Muscle layer of colon (tissue), 2 donors: ENCODE results near the gene L1CAM.

Experiments used
- H3K27ac ChIP-seq: one replicate; pipeline ENCODE4 v1.7.0; 2013; ENCODE audit warnings: low read depth, mild to moderate bottlenecking, low read length, moderate library complexity
- H3K27me3 ChIP-seq, 2 donors: one replicate each; pipeline ENCODE4 v1.7.0; 2013; ENCODE audit warnings: low read length in 2 of 2, mild to moderate bottlenecking in 2 of 2; ENCODE audit not compliant: insufficient read depth in 2 of 2, control insufficient read depth in 1 of 2
- H3K36me3 ChIP-seq: one replicate; pipeline ENCODE4 v1.7.0; 2013; ENCODE audit warnings: mild to moderate bottlenecking, low read length; ENCODE audit not compliant: insufficient read depth
- H3K4me1 ChIP-seq: one replicate; pipeline ENCODE4 v1.7.0; 2013; ENCODE audit warnings: mild to moderate bottlenecking, low read length; ENCODE audit not compliant: insufficient read depth
- H3K4me3 ChIP-seq, 2 donors: one replicate each; pipeline ENCODE4 v1.7.0; 2013; ENCODE audit warnings: low read length in 2 of 2, low read depth in 1 of 2, mild to moderate bottlenecking in 1 of 2, moderate library complexity in 1 of 2
- H3K9ac ChIP-seq: one replicate; pipeline ENCODE4 v1.7.0; 2013; ENCODE audit warnings: low read length
- H3K9me3 ChIP-seq: one replicate; pipeline ENCODE4 v1.7.0; 2013; ENCODE audit warnings: mild to moderate bottlenecking, low read length
- donor health status: abdominal sarcoma.
- donor health status: Adenocarcinoma of cecum.

The L1CAM gene

GRCh38 chrX:153853180-153853901, 32.6 kb downstream of the L1CAM start:
- no peak overlapping the region for H3K4me3 ChIP-seq
- H3K27me3 ChIP-seq: peaks cover 0 to 31% of the 10 kb centered on the region in 2 donors
- H3K4me1 ChIP-seq: no peaks in the 10 kb centered on the region
- H3K9ac ChIP-seq: no peak overlapping the region
- H3K9me3 ChIP-seq: no peaks in the 10 kb centered on the region
- H3K36me3 ChIP-seq: no peaks in the 10 kb centered on the region
- no peak overlapping the region for H3K27ac ChIP-seq

DNA sequence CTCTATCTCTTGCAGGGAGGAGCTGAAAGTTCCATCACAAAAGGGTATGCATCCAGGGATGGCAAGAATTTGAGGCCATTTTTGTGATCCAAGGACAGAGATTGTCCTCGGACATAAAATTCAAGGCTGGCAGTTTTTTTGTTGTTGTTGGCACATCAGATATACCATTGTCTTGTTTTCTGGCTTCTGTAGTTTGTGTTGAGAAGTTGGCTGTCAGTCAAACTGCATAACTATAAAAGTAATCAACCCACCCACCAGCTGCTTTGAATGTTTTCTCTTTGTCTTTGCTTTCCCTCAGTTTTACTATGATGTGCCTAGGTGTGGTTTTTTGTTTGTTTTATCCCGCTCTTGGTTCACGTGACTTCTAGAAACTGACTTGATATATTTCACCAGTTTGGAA, 34.0 kb downstream of the L1CAM start:
- H3K27ac ChIP-seq: no peak overlapping the region
- H3K4me3 ChIP-seq: no peak overlapping the region
- H3K9ac ChIP-seq: no peak overlapping the region
- no peaks in the 10 kb centered on the region for H3K36me3 ChIP-seq
- peaks cover 0 to 34% of the 10 kb centered on the region in 2 donors for H3K27me3 ChIP-seq
- no peaks in the 10 kb centered on the region for H3K4me1 ChIP-seq
- no peaks in the 10 kb centered on the region for H3K9me3 ChIP-seq

- Histone ChIP-seq H3K4me3 (no peak overlapping the region), H3K4me1 (no peaks in the 10 kb centered on the region), H3K9ac (no peak overlapping the region), H3K27ac (no peak overlapping the region), H3K9me3 (no peaks in the 10 kb centered on the region), H3K36me3 (no peaks in the 10 kb centered on the region), H3K27me3 (peaks cover 0 to 12% of the 10 kb centered on the region in 2 donors)
Observed at GRCh38 chrX:153848325-153848724, 37.6 kb downstream of the L1CAM start.

DNA sequence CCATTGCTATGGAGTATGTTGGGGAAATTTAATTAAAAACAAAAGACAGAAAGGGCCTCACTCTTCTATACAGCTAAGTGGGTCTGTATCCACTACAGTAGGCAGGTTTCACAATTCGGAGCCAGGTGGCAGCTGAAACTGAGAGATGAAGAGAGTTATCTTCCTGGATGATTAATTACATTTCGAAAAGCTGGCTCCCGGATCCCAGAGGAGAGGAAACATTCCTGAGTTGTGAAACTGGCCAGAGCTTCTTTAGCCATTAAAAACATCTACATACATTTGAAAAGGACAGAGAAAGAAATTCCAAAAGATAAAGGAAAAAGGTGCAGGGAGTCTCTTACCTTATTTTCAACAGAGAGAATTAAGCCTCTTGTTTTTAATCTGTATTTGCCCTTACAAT, 40.1 kb downstream of the L1CAM start:
- Histone ChIP-seq H3K9me3 (no peaks in the 10 kb centered on the region), H3K27me3 (peaks cover 0 to 8% of the 10 kb centered on the region in 2 donors), H3K4me1 (no peaks in the 10 kb centered on the region), H3K4me3 (no peak overlapping the region), H3K9ac (no peak overlapping the region), H3K27ac (no peak overlapping the region), H3K36me3 (no peaks in the 10 kb centered on the region)

- H3K4me3 ChIP-seq: no peak overlapping the region
- peaks cover 0 to 8% of the 10 kb centered on the region in 2 donors for H3K27me3 ChIP-seq
- H3K4me1 ChIP-seq: no peaks in the 10 kb centered on the region
- no peaks in the 10 kb centered on the region for H3K9me3 ChIP-seq
- no peak overlapping the region for H3K27ac ChIP-seq
- H3K36me3 ChIP-seq: no peaks in the 10 kb centered on the region
- no peak overlapping the region for H3K9ac ChIP-seq
Observed at GRCh38 chrX:153845195-153845594, 40.8 kb downstream of the L1CAM start.

DNA sequence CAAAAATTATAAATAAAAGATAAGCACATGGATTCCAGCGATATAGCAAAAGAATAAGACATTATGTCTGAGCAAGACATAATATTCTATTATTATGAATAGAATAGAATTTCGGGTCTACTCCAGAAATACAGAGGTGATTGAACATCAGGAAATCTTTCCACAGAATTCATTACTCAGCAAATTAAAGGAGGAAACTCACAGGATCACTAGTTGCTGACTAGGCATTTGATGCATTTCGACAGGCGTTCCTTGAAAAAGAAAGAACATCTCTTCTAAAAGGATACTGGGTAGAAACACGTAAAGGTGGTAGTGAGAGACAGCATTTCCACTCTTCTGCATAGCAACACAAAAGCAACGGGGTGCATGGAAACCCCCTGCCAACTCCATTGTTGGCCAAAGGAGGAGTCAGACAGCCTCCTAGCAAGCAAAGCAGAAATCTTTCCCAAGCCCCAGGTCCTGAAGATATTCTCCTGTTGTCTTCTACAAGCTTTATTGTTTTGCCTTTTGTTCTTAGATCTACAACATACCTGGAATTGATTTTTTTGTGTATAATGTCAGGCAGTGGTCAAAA, 41.4 kb downstream of the L1CAM start:
- Histone ChIP-seq H3K9ac (no peak overlapping the region), H3K4me3 (no peak overlapping the region), H3K9me3 (no peaks in the 10 kb centered on the region), H3K27me3 (peaks cover 0 to 8% of the 10 kb centered on the region in 2 donors), H3K4me1 (no peaks in the 10 kb centered on the region), H3K36me3 (no peaks in the 10 kb centered on the region), H3K27ac (no peak overlapping the region)

DNA sequence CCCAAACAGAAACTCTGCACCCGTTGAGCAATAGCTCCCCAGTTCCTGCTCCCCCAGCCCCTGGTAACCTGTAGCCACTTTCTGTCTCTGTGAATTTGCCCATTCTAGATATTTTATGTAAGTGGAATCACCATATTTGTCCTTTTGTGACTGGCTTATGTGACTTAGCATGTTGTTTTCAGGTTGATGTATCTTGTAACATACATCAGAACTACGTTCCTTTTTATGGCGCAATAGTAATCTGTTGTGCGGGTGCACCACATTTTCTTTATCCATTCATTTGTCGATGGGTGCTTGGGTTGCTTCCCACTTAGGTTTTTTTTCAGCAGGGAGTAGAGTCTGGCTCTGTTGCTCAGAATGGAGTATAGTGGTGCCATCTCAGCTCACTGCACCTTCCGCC, 49.1 kb downstream of the L1CAM start:
- peaks cover 0 to 14% of the 10 kb centered on the region in 2 donors for H3K27me3 ChIP-seq

GRCh38 chrX:153832728-153833127, 53.2 kb downstream of the L1CAM start:
- H3K9ac ChIP-seq: no peak overlapping the region
- H3K36me3 ChIP-seq: no peaks in the 10 kb centered on the region
- H3K27ac ChIP-seq: no peak overlapping the region
- H3K9me3 ChIP-seq: no peaks in the 10 kb centered on the region
- no peak overlapping the region for H3K4me3 ChIP-seq
- H3K27me3 ChIP-seq: peaks cover 0 to 36% of the 10 kb centered on the region in 2 donors
- no peaks in the 10 kb centered on the region for H3K4me1 ChIP-seq

More for the DNA sequence above, 49.1 kb downstream of the L1CAM start:
- no peak overlapping the region for H3K4me3 ChIP-seq
- H3K9me3 ChIP-seq: no peaks in the 10 kb centered on the region
- no peaks in the 10 kb centered on the region for H3K4me1 ChIP-seq
- H3K36me3 ChIP-seq: no peaks in the 10 kb centered on the region
- no peak overlapping the region for H3K27ac ChIP-seq
- H3K9ac ChIP-seq: no peak overlapping the region

- Histone ChIP-seq H3K4me3 (no peak overlapping the region), H3K27ac (no peak overlapping the region), H3K9ac (no peak overlapping the region), H3K27me3 (peaks cover 0 to 33% of the 10 kb centered on the region in 2 donors), H3K4me1 (no peaks in the 10 kb centered on the region), H3K36me3 (no peaks in the 10 kb centered on the region), H3K9me3 (no peaks in the 10 kb centered on the region)
Observed at GRCh38 chrX:153831429-153832150, 54.4 kb downstream of the L1CAM start.

- Histone ChIP-seq H3K9ac (no peak overlapping the region), H3K36me3 (no peaks in the 10 kb centered on the region), H3K4me1 (no peaks in the 10 kb centered on the region), H3K4me3 (no peak overlapping the region), H3K27ac (no peak overlapping the region), H3K9me3 (no peaks in the 10 kb centered on the region), H3K27me3 (peaks cover 0 to 36% of the 10 kb centered on the region in 2 donors)
Observed at GRCh38 chrX:153830640-153831428, 55.1 kb downstream of the L1CAM start.
